ENCODE data around the gene TANGO2. TPM values are rescaled to one million over a fixed set of nuclear protein-coding genes. Genes with fewer than 3 reads are reported as not detected.

TANGO2 gene
- total RNA-seq, 1 experiment from 2014 or later: 13.9 TPM

DNA sequence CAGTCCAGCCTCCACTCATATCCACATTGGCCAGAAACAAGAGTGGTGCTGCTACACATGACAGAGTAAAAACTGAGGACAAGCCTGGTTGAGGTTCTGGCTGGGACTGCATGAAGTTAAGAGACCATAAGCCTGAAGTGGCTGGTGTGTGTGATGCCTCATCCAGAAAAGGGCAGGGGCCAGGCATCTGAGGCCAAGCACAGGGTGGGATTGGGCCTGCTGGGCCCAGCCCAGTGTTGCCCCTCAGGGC is 29.6 kb upstream of the TANGO2 start:
- Mint-ChIP-seq H3K4me3 (ENCODE audit: unreplicated experiment) (no peak overlapping the region), H3K27me3 (ENCODE audit: insufficient read depth, unreplicated experiment) (no peaks in the 10 kb centered on the region), H3K9me3 (ENCODE audit: unreplicated experiment) (no peaks in the 10 kb centered on the region), H3K36me3 (ENCODE audit: insufficient read depth, unreplicated experiment) (no peaks in the 10 kb centered on the region), H3K27ac (ENCODE audit: low read depth, unreplicated experiment) (no peak overlapping the region), H3K4me1 (ENCODE audit: insufficient read depth, unreplicated experiment) (no peaks in the 10 kb centered on the region)
- intact Hi-C loops (cut with micrococcal nuclease): no loop called here
- TF ChIP-seq, protein P1, sequence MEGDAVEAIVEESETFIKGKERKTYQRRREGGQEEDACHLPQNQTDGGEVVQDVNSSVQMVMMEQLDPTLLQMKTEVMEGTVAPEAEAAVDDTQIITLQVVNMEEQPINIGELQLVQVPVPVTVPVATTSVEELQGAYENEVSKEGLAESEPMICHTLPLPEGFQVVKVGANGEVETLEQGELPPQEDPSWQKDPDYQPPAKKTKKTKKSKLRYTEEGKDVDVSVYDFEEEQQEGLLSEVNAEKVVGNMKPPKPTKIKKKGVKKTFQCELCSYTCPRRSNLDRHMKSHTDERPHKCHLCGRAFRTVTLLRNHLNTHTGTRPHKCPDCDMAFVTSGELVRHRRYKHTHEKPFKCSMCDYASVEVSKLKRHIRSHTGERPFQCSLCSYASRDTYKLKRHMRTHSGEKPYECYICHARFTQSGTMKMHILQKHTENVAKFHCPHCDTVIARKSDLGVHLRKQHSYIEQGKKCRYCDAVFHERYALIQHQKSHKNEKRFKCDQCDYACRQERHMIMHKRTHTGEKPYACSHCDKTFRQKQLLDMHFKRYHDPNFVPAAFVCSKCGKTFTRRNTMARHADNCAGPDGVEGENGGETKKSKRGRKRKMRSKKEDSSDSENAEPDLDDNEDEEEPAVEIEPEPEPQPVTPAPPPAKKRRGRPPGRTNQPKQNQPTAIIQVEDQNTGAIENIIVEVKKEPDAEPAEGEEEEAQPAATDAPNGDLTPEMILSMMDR (IDR thresholded peaks at IDR 0.05; ENCODE audit: unreplicated experiment): no peak
- BruUV-seq (replicated peaks): no TSS peak
- ChIA-PET CTCF (no interaction called here), POLR2A (no interaction called here)
- DNase-seq (ENCODE audit: unreplicated experiment): no peak

DNA sequence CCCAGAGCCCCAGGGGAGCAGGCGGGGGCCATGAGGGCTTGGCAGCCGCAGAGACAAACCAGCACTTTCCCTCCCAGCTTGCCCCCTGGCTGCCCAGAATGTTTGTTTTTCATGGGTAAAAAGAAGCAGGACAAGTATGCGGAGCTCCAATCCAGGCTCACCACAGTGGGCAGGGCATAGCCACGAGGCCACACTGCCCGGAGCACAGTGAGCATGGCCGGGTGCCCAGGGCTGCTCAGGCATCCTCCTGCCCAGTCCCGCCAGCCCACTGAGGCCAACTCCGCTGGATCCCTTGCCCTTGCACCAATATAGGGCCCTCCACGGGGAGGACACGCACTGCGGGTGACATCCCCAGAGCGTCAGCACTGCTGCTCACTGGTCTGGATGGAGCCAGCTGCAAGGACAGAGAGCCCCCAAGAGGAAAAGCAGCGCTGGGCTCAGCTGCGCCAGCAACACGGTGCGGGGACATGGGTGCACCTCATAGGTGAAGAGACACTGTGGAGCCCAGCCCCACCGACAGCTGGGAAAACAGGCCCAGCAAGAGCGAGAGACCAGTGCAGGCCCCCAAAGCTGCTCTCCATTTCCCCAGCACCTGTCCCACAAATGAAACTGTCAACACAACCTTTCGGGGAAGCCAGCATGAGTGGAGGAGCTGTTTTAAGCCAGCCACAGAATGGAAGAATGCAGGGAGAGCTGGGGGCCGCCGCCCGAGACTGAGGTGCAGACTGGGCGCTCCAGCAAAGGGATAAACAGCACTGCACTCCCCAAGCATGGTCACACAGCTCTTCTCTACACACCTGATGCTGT is 29.1 kb upstream of the TANGO2 start:
- ChIA-PET CTCF (interaction anchor here (0.6 to 0.7 kb wide), 2 partner anchors 97 to 262 kb away, joined by 3 read pairs; no protein-coding TSS in a partner anchor), POLR2A (no interaction called here)

DNA sequence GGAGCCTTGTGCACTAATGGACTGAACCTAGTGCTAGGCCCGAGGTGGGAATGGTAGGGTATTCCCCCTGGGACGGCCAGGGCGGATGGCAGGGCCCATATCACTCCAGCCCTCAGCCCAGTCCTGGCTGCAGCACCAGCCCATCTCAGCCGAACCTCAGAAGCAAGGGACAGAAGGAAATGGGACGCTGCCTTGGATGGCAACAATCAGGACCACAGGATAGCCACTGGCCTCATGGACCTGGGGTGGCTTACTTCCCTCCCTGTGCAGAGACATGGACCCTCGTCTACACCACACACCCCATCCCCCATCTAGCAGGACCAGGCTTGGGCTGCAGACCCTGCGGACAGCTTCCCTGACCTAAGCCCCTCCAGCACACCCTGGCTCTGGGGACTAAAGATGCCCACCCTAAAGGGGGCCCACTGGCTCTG is 28.4 kb upstream of the TANGO2 start:
- CTCF ChIA-PET: interaction anchor here (0.6 to 0.7 kb wide), 2 partner anchors 96 to 262 kb away, joined by 3 read pairs; no protein-coding TSS in a partner anchor
- no peak overlapping the region for H3K4me3 Mint-ChIP-seq (ENCODE audit: unreplicated experiment)

More for the DNA sequence above, 29.1 kb upstream of the TANGO2 start:
- Mint-ChIP-seq H3K4me3 (ENCODE audit: unreplicated experiment) (no peak overlapping the region), H3K36me3 (ENCODE audit: insufficient read depth, unreplicated experiment) (no peaks in the 10 kb centered on the region), H3K9me3 (ENCODE audit: unreplicated experiment) (no peaks in the 10 kb centered on the region), H3K4me1 (ENCODE audit: insufficient read depth, unreplicated experiment) (no peaks in the 10 kb centered on the region), H3K27ac (ENCODE audit: low read depth, unreplicated experiment) (no peak overlapping the region), H3K27me3 (ENCODE audit: insufficient read depth, unreplicated experiment) (no peaks in the 10 kb centered on the region)
- BruUV-seq (replicated peaks): no TSS peak
- intact Hi-C loops (cut with micrococcal nuclease): no loop called here
- no peak for DNase-seq (ENCODE audit: unreplicated experiment)
- TF ChIP-seq, protein P1 (IDR thresholded peaks at IDR 0.05; ENCODE audit: unreplicated experiment): no peak

DNA sequence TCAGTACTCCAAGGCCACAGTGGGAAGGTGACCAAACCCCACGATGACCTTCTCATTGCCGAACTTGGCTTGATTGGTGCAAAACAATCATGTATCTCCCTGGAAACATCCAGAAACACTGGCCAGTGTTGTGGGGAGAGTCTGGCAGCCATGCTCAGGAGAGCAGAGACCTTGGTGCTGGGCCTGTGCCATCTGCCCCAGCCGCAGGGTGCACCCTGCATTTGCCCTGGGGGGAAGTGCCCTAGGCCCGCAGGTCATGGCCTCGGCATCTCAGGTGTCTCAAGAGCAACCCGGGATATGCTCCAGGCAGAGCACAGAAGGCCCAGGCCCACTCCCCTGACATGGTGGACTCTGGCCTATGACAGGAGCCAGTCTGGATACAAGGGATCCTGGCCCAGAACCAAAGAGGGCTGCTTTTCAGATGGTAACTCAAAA is 28.0 kb upstream of the TANGO2 start:
- H3K9me3 Mint-ChIP-seq (ENCODE audit: unreplicated experiment): no peaks in the 10 kb centered on the region
- BruUV-seq (replicated peaks): no TSS peak
- H3K4me1 Mint-ChIP-seq (ENCODE audit: insufficient read depth, unreplicated experiment): no peaks in the 10 kb centered on the region
- H3K4me3 Mint-ChIP-seq (ENCODE audit: unreplicated experiment): no peak overlapping the region
- intact Hi-C loops (cut with micrococcal nuclease): no loop called here
- H3K27ac Mint-ChIP-seq (ENCODE audit: low read depth, unreplicated experiment): no peak overlapping the region
- no peaks in the 10 kb centered on the region for H3K27me3 Mint-ChIP-seq (ENCODE audit: insufficient read depth, unreplicated experiment)
- TF ChIP-seq, protein P1 (IDR thresholded peaks at IDR 0.05; ENCODE audit: unreplicated experiment): no peak
- ChIA-PET POLR2A (no interaction called here), CTCF (no interaction called here)
- no peak for DNase-seq (ENCODE audit: unreplicated experiment)
- H3K36me3 Mint-ChIP-seq (ENCODE audit: insufficient read depth, unreplicated experiment): no peaks in the 10 kb centered on the region

More for the DNA sequence above, 28.4 kb upstream of the TANGO2 start:
- Mint-ChIP-seq H3K27me3 (ENCODE audit: insufficient read depth, unreplicated experiment) (no peaks in the 10 kb centered on the region), H3K4me1 (ENCODE audit: insufficient read depth, unreplicated experiment) (no peaks in the 10 kb centered on the region), H3K9me3 (ENCODE audit: unreplicated experiment) (no peaks in the 10 kb centered on the region), H3K27ac (ENCODE audit: low read depth, unreplicated experiment) (no peak overlapping the region), H3K36me3 (ENCODE audit: insufficient read depth, unreplicated experiment) (no peaks in the 10 kb centered on the region)
- TF ChIP-seq, protein P1 (IDR thresholded peaks at IDR 0.05; ENCODE audit: unreplicated experiment): no peak
- DNase-seq (ENCODE audit: unreplicated experiment): no peak
- POLR2A ChIA-PET: no interaction called here
- intact Hi-C loops (cut with micrococcal nuclease): no loop called here
- no TSS peak for BruUV-seq (replicated peaks)
